ENCODE results near the gene SERHL2. TPM values are rescaled to one million over a fixed set of nuclear protein-coding genes. Genes with fewer than 3 reads are reported as not detected.
"Not testable (repeated sequence)": the region's sequence is repeated elsewhere in the genome, so short reads cannot be mapped to it uniquely, and the experiment has no call there.

SERHL2 gene
- total RNA-seq, 2 donors from 2014 or later: 1.1 to 1.7 TPM

GRCh38 chr22:42564699-42565098 is 10.9 kb downstream of the SERHL2 start:
- intact Hi-C loops (cut with DNase I): no loop called here
- Histone ChIP-seq H3K4me3 (no peak overlapping the region), H3K36me3 (no peaks in the 10 kb centered on the region), H3K4me1 (no peaks in the 10 kb centered on the region), H3K9ac (ENCODE audit: low read depth in 2 of 2, low read length in 2 of 2) (no peak overlapping the region), H3K27me3 (no peaks in the 10 kb centered on the region), H3K9me3 (no peaks in the 10 kb centered on the region), H3K27ac (no peak overlapping the region)
- no peak for TF ChIP-seq CTCF (IDR thresholded peaks at IDR 0.05)
- DNase-seq: no peak

DNA sequence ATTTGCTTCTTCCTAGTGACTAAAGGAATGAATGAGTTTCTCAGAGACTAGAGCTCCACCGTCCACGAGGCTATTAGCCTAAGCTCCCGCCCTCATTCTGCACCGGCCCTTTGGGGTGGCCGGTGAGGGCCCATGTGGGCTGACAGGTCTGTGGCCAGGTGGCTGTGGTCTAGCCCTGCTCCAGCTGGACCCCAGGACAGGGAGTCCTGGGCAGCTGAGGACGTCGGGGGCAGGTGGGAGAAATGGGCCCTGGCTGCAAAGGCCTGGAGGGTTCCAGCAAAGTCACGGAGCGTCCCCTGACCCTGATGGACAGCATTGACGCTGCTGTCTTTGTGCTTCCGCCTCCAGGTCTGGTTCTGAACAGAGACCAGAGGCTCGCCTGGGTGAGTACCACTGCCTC is 12.2 kb downstream of the SERHL2 start:
- Histone ChIP-seq H3K9me3 (no peaks in the 10 kb centered on the region), H3K27ac (no peak overlapping the region), H3K4me1 (no peaks in the 10 kb centered on the region), H3K9ac (ENCODE audit: low read depth in 2 of 2, low read length in 2 of 2) (no peak overlapping the region), H3K4me3 (no peak overlapping the region), H3K36me3 (no peaks in the 10 kb centered on the region), H3K27me3 (no peaks in the 10 kb centered on the region)
- intact Hi-C loops (cut with DNase I): no loop called here
- no peak for DNase-seq
- no peak for TF ChIP-seq CTCF (IDR thresholded peaks at IDR 0.05)

GRCh38 chr22:42567950-42568349 is 14.2 kb downstream of the SERHL2 start:
- H3K36me3 ChIP-seq; H3K9me3 ChIP-seq; H3K4me1 ChIP-seq; DNase-seq; H3K27me3 ChIP-seq; H3K27ac ChIP-seq; H3K9ac ChIP-seq (ENCODE audit: low read depth in 2 of 2, low read length in 2 of 2); H3K4me3 ChIP-seq; intact Hi-C loops (cut with DNase I): not testable (repeated sequence)

DNA sequence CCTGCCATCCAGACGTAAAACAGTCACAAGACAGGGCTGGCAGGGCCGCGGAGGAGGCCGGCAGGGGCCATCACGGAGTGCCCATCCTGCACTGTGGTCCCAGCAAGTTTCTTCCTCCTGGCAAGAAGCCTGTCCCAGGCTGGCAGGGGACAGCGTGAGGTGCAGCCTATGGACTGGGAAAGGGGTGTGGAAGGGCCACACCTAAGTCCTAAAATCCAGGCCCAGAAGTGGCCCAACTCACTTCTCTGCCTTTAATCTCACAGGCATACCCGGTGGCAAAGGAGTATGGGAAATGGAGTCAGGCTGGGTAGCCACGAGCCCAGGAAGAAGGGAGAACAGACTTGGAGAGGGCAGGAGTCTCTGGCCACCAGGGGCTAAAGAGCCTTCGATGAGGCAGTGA is 16.8 kb downstream of the SERHL2 start:
- H3K9me3 ChIP-seq; H3K4me1 ChIP-seq; H3K36me3 ChIP-seq; H3K9ac ChIP-seq (ENCODE audit: low read depth in 2 of 2, low read length in 2 of 2); DNase-seq; H3K27me3 ChIP-seq; H3K27ac ChIP-seq; H3K4me3 ChIP-seq; intact Hi-C loops (cut with DNase I): not testable (repeated sequence)

DNA sequence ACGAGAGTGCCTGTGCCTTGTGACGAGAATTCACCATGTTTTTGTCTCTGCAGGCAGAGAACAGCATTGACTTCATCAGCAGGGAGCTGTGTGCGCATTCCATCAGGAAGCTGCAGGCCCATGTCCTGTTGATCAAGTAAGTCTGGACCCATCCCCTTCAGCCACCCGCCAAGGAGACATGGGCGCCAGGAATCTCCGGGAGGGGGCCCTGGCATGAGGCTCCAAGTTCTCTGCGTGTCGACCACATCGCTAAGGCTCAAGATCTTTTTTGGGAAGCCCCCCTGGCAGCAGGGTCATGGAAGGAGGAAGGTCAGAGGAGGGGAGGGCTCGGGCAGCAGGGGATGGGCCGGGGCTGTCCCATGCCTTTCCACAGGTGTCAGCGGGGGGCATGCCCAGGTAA is 17.3 kb downstream of the SERHL2 start:
- DNase-seq; H3K27me3 ChIP-seq; H3K9me3 ChIP-seq; H3K36me3 ChIP-seq; intact Hi-C loops (cut with DNase I); H3K4me1 ChIP-seq; H3K4me3 ChIP-seq; H3K27ac ChIP-seq; H3K9ac ChIP-seq (ENCODE audit: low read depth in 2 of 2, low read length in 2 of 2): not testable (repeated sequence)

DNA sequence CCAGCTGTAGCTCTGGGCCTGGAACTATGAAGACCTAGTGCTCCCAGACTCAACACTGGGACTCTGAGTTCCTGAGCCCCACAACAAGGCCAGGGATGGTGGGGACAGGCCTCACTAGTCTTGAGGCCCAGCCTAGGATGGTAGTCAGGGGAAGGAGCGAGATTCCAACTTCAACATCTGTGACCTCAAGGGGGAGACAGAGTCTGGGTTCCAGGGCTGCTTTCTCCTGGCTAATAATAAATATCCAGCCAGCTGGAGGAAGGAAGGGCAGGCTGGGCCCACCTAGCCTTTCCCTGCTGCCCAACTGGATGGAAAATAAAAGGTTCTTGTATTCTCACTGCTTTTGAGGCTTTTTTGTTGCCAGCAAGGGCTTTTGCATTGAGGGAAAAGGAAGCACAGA is 20.3 kb downstream of the SERHL2 start:
- H3K27ac ChIP-seq; H3K9me3 ChIP-seq; H3K27me3 ChIP-seq; H3K9ac ChIP-seq (ENCODE audit: low read depth in 2 of 2, low read length in 2 of 2); intact Hi-C loops (cut with DNase I); H3K4me1 ChIP-seq; H3K4me3 ChIP-seq; DNase-seq; H3K36me3 ChIP-seq: not testable (repeated sequence)

GRCh38 chr22:42574468-42574867 is 20.7 kb downstream of the SERHL2 start:
- H3K36me3 ChIP-seq; H3K4me1 ChIP-seq; H3K4me3 ChIP-seq; intact Hi-C loops (cut with DNase I); H3K27me3 ChIP-seq; H3K9me3 ChIP-seq; H3K9ac ChIP-seq (ENCODE audit: low read depth in 2 of 2, low read length in 2 of 2); DNase-seq; H3K27ac ChIP-seq: not testable (repeated sequence)

GRCh38 chr22:42575996-42576574 is 22.3 kb downstream of the SERHL2 start:
- H3K27ac ChIP-seq; H3K36me3 ChIP-seq; H3K9me3 ChIP-seq; H3K4me3 ChIP-seq; H3K27me3 ChIP-seq; H3K9ac ChIP-seq (ENCODE audit: low read depth in 2 of 2, low read length in 2 of 2); DNase-seq; intact Hi-C loops (cut with DNase I); H3K4me1 ChIP-seq: not testable (repeated sequence)

- H3K9me3 ChIP-seq; H3K27me3 ChIP-seq; H3K4me1 ChIP-seq; H3K27ac ChIP-seq; DNase-seq; H3K9ac ChIP-seq (ENCODE audit: low read depth in 2 of 2, low read length in 2 of 2); H3K36me3 ChIP-seq; intact Hi-C loops (cut with DNase I); H3K4me3 ChIP-seq: not testable (repeated sequence)
Observed at GRCh38 chr22:42577141-42577540, 23.4 kb downstream of the SERHL2 start.

All from colonic mucosa (tissue), 4 donors.